Fibroblast of villous mesenchyme (primary cell): ENCODE results near the gene SPEF2. TPM values are rescaled to one million over a fixed set of nuclear protein-coding genes. Genes with fewer than 3 reads are reported as not detected.
"Not testable (repeated sequence)": the region's sequence is repeated elsewhere in the genome, so short reads cannot be mapped to it uniquely, and the experiment has no call there.

Experiments used
- DNase-seq: peaks from one replicate; pipeline ENCODE4 v3.0.0-alpha.2; 2010; ENCODE audit warnings: low read depth
- H3K4me3 ChIP-seq: 2 replicates; pipeline ENCODE4 v1.5.1; 2011; ENCODE audit warnings: low read depth, mild to moderate bottlenecking, low read length
- CTCF ChIP-seq: IDR thresholded peaks from 2 replicates; pipeline ENCODE4 v1.5.1; 2012; ENCODE audit warnings: low read depth, mild to moderate bottlenecking, low read length; ENCODE audit not compliant: insufficient read depth
- total RNA-seq: library from RNA; depleted of rRNA; stranded (reverse); fragments of >200 nt; gene quantifications from 2 replicates; pipeline ENCODE4 v1.2.3, GENCODE V29; 2012

Gene SPEF2
- total RNA-seq, 1 donor, result 4.3 TPM

GRCh38 chr5:35832762-35833161, 215.1 kb downstream of the SPEF2 start:
- no peak for TF ChIP-seq CTCF
- H3K4me3 ChIP-seq, result no peak overlapping the region
- no peak for DNase-seq

- no peak for TF ChIP-seq CTCF
- H3K4me3 ChIP-seq, result no peak overlapping the region
- DNase-seq, result no peak
These were observed 215.6 kb downstream of the SPEF2 start for GRCh38 chr5:35833224-35833623.

GRCh38 chr5:35835796-35836742, 218.4 kb downstream of the SPEF2 start:
- TF ChIP-seq CTCF, result no peak
- DNase-seq, result no peak
- no peak overlapping the region for H3K4me3 ChIP-seq

GRCh38 chr5:35838370-35839042, 220.8 kb downstream of the SPEF2 start:
- DNase-seq, result no peak
- no peak for TF ChIP-seq CTCF
- H3K4me3 ChIP-seq, result no peak overlapping the region

GRCh38 chr5:35842856-35843255, 225.2 kb downstream of the SPEF2 start:
- TF ChIP-seq CTCF, result no peak
- no peak overlapping the region for H3K4me3 ChIP-seq
- DNase-seq, result no peak

GRCh38 chr5:35845508-35845907, 227.8 kb downstream of the SPEF2 start:
- not testable (repeated sequence) for DNase-seq

GRCh38 chr5:35847491-35847890, 229.8 kb downstream of the SPEF2 start:
- TF ChIP-seq CTCF, result no peak
- H3K4me3 ChIP-seq, result no peak overlapping the region
- DNase-seq, result no peak

More at GRCh38 chr5:35845508-35845907, 227.8 kb downstream of the SPEF2 start:
- H3K4me3 ChIP-seq, result not testable (repeated sequence)
